HG03139 (cell line): ENCODE measurements around the gene PLCH2.

Experiments used
- ATAC-seq: cut with Tn5 transposase; IDR thresholded peaks from one replicate; pipeline ENCODE4 v1.9.1; 2021; ENCODE audit not compliant: unreplicated experiment

The PLCH2 gene

DNA sequence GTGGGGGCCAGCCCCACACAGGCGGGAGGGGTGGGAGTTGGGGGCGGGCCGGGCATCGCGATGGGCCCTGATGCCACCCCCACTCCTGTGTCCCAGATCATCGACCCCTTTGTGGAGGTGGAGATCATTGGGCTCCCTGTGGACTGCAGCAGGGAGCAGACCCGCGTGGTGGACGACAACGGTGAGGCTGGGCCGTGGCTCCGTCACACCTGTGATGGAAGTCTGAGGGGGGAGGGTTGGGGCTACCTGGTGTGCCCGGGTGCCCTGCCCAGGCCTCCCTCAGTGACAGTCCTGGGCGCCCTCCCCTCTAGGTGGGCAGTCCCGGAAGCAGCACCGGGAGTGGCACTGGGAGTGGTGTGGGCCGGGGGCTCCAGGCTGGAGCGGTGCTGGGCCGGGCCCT, 22.6 kb downstream of the PLCH2 start:
- no peak for ATAC-seq

DNA sequence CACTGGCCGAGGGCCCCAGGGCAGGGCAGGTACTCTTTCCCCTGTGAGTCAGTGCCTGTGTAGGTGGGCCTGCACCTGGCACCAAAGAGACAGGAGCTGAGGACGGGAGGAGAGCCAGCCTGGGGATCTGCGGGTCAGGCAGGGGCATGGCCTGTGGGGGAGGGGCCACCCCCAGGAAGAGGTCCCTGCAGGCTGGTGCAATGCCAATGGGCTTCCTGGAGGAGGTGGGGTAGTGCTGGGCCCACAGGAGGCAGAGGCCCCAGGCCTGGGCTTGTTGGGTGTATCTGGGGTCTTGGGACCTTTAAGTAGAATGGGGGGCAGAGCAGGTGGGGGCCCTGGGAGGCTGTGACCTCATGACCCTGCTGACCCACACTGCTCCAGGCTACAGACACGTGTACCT, 23.2 kb downstream of the PLCH2 start:
- ATAC-seq, result no peak

DNA sequence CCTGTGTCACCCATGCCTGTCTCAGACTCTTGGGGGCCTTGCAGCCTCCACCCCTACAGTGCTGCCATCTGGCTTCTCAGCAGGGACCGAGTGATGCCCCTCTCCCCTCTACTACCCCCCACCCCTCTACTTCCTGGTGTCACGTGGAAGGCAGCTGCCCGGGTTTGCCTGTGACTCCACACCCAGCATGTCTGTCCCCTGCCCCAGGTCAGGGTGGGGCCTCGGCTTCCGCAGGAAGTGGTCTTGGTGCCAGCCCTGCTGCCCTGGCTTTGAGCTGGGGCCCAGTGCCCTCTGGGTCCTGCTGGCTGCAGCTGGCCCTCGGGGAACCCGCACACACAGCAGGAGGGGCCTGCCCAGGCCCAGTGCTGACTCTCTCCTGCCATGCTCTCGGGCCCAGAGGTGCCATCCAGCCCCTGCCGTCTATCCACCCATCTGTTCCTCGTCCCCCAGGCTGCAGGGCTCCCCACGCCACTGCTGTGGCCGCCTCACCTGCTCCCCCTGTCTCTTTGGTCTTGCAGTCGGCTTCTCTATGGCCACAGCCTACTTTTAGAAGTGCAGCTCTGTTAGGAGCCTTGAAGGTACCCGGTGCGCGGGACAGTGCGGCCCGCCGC, 24.0 kb downstream of the PLCH2 start:
- ATAC-seq, result no peak

DNA sequence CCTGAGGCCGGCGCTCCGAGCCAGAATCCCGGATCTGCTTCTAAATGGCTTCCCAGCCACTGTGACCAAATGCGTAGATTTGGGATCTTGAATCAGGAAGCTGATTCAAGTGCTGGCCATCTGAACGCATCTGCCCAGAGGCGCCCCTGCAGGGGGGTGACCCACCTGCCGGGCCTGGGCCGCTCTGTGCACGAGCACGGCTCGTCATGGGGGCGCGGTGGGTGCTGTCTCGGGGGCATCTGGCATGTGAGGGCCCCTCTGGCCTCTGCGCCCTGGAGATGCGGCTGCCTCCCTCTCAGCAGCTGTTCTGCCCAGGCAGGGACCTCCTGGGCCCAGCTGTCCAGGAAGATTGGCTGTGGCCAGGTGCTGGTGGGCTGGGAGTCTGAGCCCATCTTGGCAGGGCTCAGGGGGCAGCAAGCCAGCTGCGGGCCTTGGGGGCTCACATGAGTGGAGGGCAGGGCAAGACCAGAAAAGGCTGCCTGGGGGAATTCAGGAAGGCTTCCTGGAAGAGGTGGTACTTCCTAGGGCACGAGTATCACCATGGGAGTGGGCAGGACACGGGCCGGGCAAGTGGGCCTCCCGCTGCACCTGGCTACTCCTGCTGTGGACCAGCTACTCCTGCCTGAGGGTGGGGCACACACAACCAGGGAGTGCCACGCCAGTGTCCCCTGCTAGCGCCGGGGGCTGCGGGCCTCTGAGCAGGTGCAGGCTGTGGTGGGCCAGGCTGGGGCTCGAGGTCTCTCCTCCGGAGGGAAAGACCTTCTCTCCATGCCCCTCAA, 25.1 kb downstream of the PLCH2 start:
- ATAC-seq, result no peak

DNA sequence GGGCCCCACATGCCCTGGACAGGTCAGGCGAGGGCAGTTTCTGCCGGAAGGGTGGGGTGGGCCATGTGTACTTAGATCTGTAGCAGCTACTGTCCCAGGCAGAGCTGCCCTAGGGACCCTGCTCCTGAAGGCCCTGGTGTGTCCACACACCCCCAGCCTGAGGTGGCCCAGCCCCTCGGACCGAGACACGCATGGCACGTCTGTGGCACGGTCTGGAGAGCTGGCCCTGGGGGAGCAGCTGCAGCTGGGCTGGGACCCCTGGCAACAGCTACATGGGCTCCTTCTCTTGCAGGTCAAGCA, 25.7 kb downstream of the PLCH2 start:
- ATAC-seq, result no peak

DNA sequence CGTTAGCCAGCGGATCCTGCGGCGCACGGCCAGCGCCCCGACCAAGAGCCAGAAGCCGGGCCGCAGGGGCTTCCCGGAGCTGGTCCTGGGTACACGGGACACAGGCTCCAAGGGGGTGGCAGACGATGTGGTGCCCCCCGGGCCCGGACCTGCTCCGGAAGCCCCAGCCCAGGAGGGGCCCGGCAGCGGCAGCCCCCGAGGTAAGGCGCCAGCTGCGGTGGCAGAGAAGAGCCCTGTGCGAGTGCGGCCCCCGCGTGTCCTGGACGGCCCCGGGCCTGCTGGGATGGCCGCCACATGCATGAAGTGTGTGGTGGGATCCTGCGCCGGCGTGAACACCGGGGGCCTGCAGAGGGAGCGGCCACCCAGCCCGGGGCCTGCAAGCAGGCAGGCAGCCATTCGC, 26.1 kb downstream of the PLCH2 start:
- no peak for ATAC-seq

DNA sequence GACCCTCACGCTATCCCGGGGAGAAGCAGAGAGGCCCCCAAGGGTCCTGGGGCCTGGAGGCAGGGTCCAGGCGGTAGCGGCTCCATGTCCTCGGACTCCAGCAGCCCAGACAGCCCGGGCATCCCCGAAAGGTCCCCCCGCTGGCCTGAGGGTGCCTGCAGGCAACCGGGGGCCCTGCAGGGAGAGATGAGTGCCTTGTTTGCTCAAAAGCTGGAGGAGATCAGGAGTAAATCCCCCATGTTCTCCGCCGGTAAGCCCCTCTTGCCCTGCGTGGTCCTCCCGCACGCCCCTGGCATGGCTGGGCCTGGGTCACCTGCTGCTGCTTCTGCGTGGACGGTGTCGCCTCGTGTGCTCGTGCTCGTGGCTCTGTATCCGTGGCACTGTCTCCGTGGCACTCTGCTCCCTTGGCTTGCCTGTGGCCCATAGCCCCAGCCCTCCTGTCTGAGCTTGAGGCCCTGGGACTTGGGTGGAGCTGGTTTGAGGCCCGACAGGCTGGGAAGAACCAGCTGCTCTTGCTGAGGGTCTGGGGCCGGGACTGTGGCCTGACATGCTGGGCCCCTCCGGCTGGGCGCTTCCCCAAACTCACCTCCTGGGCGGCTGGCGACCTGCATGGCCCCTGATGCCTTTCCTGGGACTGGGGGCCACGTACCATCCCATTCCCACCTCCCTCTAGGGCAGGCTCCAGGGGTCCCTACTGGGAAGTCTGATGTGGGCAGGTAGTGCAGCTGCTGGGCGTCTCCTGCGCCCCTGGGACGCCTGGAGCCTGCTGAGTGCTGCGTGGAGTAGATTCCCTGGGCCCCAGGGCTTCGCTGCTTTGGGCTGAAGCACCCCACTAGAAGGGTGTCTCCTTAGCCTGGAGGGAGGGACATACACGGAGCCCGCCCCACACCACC, 26.8 kb downstream of the PLCH2 start:
- ATAC-seq, result no peak

DNA sequence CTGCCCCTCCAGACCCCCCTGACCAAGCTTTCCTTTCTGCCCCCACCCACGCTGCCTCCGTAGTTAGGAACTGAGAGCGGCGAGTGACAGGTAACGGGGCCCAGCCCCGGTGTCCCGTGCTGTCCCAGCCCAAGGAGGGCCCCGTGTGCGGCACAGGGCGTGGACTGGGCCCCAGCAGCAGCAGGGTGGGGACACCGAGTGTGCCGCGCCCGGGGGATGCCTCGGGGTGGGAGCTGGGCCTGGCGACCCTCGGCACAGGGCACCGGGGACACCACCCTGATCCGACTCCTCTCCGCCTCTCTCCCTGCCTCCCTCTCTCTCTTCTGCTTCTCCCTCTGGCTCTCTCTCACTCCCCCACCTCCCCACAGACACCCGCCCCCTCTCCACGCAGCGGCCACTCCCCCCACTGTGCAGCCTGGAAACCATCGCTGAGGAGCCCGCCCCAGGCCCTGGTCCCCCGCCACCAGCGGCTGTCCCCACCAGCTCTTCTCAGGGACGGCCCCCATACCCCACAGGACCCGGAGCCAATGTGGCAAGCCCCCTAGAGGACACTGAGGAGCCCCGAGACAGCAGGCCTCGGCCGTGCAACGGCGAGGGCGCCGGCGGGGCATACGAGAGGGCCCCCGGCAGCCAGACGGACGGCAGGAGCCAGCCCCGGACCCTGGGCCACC, 27.6 kb downstream of the PLCH2 start:
- ATAC-seq, result no peak

DNA sequence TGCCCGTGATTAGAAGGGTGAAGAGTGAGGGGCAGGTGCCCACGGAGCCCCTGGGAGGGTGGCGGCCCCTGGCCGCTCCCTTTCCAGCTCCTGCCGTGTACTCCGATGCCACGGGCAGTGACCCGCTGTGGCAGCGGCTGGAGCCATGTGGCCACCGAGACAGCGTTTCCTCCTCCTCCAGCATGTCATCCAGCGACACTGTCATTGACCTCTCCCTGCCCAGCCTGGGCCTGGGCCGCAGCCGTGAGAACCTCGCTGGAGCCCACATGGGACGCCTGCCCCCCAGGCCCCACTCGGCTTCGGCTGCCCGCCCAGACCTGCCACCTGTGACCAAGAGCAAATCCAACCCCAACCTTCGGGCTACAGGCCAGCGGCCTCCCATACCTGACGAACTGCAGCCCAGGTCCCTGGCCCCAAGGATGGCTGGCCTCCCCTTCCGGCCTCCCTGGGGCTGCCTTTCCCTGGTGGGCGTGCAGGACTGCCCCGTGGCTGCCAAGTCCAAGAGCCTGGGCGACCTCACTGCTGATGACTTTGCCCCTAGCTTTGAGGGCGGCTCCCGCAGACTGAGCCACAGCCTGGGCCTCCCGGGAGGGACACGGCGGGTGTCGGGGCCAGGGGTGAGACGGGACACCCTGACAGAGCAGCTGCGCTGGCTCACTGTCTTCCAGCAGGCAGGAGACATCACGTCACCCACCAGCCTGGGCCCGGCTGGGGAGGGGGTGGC, 28.3 kb downstream of the PLCH2 start:
- no peak for ATAC-seq

DNA sequence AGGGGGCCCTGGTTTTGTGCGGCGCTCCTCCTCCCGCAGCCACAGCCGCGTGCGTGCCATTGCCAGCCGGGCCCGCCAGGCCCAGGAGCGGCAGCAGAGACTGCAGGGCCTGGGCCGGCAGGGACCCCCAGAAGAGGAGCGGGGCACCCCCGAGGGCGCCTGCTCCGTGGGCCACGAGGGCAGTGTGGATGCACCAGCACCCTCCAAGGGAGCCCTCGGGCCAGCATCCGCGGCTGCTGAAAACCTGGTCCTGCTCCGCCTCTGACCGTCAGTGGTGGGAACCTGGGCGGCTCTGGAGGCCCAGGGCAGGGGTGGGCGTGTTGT, 28.8 kb downstream of the PLCH2 start:
- no peak for ATAC-seq

DNA sequence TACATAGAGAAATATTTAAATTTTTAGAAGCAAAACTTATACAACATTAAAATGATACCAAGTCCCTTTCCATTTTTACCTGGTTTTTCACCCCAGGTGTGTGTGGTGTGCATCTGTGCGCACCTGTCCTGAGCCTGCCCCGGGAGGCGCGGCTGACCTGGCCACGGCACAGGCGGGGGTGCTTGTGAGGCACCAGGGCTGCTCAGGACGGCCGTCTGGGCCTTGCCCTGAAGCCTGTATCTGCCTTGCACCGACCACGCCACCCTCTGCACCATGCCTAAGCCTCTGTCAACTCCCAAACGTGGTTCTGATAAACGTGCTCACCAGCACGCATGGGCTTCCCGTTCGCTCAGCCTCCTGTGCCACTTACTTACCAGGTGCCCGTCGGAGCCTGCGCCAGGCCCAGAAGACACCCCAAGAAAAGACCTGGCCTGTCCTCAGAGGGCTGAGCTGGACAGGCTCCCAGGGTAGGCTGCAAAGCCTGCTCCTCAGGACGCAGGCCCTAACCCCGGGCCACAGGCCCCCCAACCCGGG, 29.4 kb downstream of the PLCH2 start:
- no peak for ATAC-seq

DNA sequence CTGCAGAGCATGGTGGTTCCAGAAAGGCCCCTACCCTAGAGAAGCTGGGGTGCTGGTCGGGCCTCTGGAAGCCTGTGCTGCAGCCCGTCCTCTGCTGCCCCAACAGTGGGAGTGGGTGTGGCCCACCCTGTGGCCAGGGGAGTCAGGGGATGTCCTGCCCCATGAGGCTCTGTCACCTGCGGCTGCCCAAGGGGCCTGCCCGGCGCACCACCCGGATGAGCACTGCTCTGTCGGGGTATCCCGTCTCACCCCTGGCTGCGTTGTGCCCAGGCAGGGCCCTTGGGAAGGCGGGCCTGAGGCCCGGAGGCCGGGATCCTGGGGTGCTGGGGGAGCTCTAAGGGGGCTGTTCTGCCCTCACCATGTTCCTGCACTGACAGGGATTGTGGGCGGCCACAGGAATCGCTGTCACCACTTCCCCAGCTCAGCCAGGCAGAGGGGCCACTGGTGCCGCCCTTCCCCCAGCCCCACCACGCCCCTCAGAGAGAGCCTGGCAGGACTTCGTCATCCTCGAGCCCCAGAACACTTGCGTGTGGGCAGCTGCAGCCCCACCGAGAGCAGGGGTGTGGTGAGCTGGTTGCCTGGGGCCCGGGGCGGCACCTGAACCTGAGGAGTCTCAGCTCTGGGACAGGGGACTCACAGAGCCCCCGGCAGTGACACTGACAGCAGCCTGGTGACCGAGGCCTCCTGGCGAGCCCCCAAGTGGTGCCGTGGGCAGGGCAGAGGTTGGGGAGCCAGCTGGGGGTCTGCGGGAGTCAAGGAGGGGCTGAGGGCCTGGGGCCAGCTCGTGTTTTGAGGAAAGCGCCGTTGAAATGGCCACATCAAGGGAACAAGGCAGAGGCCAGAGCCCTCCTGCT, 30.1 kb downstream of the PLCH2 start:
- no peak for ATAC-seq

DNA sequence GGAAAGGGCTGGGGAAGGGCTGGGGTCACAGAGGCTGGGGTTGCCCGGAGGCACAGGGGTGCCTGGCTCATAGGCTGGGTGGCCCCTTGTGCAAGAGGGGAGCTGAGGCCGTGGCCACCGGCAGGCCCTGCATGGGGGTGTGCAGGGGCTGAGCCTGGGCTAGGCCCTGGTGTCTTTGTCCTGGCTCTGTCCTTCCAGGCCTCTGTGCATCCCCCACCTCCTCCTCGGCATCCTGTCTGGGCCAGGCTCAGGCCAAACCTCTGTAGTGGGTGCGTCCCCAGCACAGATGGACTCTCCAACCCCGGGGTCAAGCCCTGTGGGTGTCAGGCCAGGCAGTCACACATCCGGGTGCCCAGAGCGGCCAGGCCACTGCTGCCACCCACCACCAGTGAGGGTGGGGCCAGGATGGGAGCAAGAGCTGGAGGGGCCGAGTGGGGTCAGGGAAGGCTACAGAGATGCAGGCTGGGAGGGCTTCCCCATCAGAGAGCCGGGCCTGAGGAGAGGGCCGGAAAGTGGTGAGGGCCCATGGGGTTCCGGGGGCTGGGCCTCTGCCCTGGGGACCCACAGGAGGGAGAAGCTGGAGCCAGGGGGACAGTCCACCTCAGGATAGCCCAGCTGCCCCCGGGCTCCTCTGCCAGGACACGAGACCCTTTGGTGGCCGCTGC, 30.9 kb downstream of the PLCH2 start:
- ATAC-seq, result no peak

DNA sequence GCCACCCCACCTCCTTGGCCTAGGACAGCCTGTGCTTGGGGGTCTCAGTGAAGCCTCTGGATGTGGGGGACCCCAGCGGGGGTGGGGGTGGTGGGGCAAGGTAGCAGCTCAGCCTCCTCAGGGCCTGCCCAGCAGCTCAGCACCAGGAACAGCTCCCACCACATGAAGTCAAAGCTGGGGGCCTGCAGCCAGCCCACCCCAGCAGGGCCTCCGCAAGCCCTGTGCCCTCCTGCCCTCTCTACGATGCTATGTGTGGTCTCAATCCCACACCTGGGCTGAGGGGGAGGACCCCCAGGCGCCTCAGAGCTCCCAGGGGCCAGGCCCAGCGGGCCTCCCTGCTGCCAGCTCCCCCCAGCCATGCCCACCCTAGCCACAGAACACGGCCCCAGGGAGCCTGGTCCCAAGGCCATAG, 31.7 kb downstream of the PLCH2 start:
- no peak for ATAC-seq

DNA sequence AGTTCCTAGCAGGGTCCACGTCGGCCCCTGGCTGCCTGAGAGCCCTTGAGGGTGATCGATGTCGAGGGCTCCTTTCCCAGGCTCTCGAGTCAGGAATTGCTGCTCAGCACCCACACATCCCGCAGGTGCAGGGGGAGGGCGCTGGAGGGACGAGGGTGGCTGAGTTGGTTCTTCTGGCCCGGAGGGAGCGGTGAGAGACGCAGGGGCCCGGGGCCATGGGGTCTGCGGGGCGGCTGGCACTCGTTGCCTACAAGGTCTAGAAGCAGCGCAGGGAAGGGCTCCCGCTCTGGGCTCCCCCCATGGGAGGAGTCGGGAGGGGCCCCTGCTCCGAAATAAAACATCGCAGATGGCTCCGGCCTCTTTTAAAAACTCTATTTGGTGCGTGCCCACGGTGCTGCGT, 32.1 kb downstream of the PLCH2 start:
- no peak for ATAC-seq

DNA sequence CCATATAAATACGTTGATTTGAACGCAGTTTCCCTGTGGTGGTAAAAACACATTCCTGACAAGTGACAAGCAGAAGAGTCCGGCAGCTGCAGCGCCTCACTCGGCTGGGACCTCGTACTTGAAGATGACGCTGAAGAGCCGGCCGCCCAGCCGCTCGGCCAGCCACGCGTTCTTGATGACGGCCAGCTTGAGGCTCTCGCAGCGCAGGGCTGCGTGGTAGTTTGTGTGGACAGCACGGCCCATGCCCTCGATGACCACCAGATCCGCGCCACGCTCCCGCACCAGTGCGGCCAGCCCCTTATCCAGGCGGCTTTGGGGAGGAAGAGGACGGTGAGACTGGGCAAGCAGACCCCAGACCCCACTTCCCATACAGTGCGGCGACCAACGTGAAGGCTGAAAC, 32.7 kb downstream of the PLCH2 start:
- no peak for ATAC-seq

DNA sequence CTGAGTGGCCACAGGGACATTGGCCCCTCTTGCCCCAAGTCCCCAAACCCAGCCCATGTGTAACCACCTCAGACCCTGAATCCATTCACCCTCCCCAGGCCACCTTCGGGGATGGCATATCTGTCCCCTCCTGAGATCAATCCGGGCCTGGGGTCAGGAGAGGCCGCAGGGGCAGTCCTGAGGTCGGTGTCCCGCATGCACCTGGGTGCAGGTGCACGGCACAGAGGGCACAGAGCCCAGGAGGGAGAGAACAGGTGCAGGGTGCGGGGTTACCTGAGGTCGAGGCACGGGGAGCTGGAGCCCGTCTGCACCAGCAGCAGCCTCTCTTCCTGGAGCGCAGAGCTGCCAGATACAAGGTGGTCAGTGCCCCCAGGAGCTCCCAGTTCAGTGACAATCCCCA, 33.5 kb downstream of the PLCH2 start:
- no peak for ATAC-seq

DNA sequence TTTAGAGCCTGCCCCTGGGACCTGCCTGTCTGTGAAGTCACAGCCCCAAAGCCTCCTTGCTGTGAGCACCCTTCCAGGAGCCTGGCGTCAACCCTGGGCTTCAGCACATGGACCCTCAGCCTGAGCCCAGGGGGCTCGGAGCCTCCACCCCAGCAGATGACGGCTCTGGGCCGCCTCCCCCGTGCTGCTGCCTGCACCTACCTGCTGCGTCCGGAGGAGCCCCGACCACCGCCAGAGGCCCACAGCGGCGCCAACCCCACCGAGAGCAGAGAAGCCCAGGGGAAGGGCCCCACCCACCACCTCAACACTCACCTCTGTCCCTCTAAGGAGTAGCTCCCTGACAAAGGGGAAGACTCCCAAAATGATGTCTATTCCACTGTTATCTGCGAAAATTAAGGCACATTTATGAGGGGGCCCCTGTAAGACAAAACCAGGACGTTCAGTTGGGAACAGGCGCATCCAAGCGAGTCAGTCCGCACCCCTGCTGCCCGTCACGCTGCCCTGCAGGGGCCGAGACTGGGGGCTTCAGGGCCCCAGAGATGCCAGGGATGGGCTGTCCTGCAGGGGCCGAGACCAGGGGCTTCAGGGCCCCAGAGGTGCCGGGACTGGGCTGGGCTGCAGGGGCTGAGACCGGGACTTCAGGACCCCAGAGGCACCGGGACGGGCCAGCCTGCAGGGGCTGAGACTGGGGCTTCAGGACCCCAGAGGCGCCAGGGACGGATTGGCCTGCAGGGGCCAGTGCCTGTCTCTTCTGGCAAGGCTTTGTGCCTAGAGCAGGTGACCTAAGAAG, 34.5 kb downstream of the PLCH2 start:
- no peak for ATAC-seq
